Glomerular visceral epithelial cell (primary cell): ENCODE measurements around the gene KLHL35.
A peak's percentile ranks its signal among the peaks of the same experiment; 100 is the strongest.
"Not testable (repeated sequence)": the region's sequence is repeated elsewhere in the genome, so short reads cannot be mapped to it uniquely, and the experiment has no call there.

Source experiments
- DNase-seq: peaks from one replicate; pipeline ENCODE4 v3.0.0-alpha.2; 2016; ENCODE audit errors: extremely low spot score

The KLHL35 gene

GRCh38 chr11:75423721-75424120, 9.3 kb downstream of the KLHL35 start:
- DNase-seq, result no peak

DNA sequence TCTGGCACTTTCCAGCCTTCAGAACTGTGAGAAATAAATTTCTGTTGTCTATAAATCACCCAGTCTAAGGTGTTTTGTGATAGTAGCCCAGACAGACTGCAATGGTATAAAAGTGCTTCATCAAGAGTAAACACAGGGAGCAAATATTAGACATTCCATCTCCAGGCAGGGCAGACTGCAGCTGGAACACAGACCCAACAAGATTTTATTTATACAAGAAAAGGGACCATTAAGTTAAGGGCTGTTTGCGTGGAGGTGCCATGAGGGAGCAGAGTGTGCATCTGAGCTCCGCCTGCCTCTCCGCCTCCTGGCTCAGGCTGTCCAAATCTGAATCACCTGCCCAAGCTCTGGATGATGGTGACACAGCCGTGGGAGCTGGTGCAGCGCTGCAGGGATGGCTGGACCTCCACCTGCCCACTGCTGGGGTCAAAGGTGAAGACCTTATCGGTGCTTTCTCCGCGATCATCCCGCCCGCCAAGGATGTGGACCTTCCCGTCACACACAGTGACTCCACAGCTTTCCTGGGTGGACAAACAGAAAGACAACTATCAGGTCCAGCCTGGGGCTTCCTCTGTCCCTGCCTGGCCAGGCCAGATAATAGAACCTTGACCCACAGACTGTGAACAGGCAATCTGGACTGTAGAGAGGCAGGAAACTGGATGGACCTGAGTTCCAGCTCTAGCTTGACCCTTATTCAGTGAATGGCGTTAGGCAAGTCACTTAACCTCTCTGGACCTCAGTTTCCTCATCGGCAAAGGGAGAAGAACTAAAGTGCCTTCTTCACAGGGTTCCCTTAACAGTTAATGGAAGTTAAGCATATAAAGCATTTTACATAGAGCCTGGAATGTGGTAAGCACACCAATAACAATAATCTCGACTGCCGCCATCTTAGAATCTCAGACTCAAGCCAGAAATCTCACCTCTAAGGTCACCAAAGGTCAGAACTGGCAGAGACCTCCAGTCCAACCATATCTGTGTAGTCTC, 10.5 kb downstream of the KLHL35 start:
- DNase-seq, result no peak

- DNase-seq, result no peak
These were observed 11.1 kb downstream of the KLHL35 start for GRCh38 chr11:75421902-75422247.

- DNase-seq, result no peak
These were observed 11.9 kb downstream of the KLHL35 start for GRCh38 chr11:75421035-75421602.

- no peak for DNase-seq
These were observed 12.6 kb downstream of the KLHL35 start for GRCh38 chr11:75420224-75421034.

DNA sequence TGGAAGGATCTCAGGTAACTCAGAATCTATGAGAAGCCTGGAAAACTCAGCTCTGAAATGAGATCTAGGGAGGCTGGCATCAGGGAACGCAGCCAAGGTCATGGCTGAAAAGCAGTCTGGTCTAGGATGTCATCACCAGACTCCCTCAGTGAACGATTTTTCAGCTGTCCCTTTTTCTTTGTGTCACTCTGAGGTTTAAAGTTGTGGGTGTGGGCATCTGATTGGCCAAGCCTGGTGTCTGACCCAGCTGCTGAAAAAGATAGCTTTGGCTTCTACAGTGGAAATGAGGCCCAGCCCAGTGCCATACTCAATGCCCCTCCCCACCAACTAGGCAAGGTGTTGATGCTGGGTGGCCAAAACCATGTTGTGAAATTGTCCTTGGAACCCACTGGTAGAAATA, 19.1 kb downstream of the KLHL35 start:
- DNase-seq, result no peak

- not testable (repeated sequence) for DNase-seq
These were observed 19.9 kb downstream of the KLHL35 start for GRCh38 chr11:75413146-75413545.

- not testable (repeated sequence) for DNase-seq
These were observed 23.0 kb downstream of the KLHL35 start for GRCh38 chr11:75409971-75410370.

- no peak for DNase-seq
These were observed 24.1 kb downstream of the KLHL35 start for GRCh38 chr11:75408957-75409219.

DNA sequence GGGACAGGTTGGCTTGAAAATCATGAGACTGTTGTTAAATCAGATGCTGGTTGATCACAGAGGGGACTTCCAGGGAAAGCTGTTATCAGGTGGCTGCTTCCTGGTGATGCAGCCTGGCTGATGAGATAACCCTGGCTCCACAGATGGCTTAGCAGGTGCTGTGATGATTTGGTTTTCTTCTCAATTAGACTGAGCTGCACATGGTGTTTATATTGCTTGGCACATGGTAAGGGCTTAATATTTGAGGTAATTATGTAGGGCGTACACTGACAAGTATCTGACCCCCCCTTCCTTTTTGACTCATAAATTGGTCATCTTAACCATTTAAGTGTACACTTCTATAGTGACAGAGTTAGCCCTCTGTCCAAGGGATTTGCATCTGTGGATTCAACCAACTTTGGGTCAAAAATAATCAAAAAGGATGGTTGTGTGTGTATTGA, 26.6 kb downstream of the KLHL35 start:
- DNase-seq, result peak; percentile 19

- DNase-seq, result no peak
These were observed 28.9 kb downstream of the KLHL35 start for GRCh38 chr11:75403983-75404658.

DNA sequence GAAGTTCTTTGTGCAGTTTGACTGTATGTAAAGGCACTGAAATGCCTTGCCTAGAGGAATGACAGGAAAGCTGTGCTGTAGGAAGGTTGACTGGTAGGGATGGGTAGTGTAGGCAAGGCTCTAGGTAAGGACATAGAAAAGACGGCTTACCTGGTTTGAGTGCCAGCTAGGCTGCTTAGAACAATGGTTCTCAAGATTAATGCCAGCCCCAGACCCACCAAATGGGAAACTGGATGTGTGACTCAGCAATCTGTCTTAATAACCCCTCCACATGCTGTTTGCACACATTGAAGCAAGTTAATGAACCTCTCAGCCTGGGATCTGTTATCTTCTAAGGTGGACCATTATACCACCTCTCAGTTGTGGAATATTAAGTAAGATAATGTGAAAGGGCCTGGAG, 30.0 kb downstream of the KLHL35 start:
- no peak for DNase-seq

DNA sequence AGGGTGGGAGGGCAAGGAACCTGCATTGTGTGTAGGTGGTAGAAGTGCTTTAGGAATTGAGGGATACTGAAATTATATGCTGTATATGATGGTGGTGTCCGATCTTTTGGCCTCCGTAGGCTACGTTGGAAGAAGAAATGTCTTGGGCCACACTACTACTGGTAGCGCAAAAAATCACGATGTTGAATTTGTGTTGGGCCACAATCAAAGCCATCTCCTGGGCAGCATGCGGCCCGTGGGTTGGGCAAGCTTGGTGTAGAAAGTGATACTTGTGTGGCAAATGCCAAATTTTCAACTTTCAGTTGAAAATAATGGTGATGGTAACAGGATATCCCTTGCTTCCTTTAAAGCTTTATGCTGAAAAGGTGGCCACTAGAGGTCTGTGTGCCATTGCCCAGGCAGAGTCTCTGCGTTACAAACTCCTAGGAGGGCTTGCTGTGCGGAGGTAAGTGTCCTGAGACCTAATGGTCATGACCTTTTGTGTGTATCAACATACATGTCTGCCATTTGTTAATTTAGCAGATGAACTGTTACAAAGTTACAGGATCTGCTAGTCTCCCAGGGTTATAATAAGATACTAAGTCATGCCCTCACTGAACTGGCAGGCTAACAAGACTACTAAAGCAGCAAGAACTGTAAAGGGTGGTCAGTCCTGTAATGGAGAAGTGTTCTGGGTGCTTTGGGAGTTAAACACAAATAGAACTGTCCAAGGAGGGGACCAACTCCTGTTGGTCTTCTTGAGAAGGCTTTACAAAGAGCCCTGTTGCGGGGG, 30.8 kb downstream of the KLHL35 start:
- DNase-seq, result no peak

GRCh38 chr11:75400146-75400865, 32.7 kb downstream of the KLHL35 start:
- peak; percentile 21 for DNase-seq

DNA sequence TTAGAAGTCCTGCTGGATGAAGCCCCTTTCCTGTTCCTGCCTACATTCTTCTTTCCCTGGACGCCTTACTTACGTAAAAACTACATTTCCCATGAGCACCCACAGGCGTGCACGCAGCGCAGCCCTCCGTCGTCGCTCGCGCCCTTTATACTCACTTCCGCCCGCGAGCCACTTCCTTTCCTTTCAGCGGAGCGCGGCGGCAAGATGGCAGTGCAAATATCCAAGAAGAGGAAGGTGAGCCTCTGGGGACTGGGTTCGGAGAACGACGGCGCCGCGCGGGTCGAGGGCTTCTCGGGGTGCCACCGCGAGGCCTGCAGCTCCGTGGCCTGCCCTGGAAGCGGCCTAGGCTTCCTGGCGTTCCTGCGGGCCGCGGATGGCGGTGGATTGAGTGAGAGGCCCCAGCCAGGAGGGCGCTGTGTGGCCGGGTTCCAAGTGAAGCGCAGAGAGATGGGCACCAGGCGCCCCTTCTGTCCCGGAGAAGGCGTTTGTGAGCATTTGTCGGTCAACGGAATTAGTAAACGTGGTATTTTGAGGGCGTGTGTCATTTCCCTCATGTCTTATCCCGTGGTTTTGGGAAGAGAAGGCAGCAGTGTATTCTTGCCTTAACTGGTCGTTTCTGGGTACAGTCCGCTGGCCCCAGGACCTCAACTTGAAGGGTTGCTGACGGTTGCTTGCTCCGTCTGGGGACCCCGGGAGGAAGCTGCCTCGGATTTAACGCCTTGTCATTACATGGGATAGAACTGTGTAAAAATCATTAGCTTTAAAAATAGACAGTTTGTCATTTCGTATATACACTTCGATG, 33.5 kb downstream of the KLHL35 start, which contains the start of gene RPS3:
TSS of gene RPS3 (plus strand) at position 175 of the 802 bp plus-strand sequence. CDS start at position 205, 30 bp downstream.
- DNase-seq, result peak; percentile 91

DNA sequence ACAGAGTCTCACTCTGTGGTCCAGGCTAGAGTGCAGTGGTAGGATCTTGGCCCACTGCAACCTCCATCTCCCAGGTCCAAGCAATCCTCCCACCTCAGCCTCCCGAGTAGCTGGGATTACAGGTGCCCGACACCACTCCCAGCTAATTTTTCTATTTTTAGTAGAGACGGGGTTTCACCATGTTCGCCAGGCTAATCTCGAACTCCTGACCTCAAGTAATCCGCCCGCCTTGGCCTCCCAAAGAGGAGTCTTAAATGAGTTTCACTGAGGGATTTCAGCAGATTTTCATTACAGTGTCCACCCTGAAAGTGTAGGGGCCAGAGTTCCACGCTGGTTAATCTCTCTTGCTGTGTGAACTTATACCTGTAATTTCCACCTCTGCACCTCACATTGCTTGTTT, 34.1 kb downstream of the KLHL35 start:
- DNase-seq, result no peak

GRCh38 chr11:75394085-75394840, 38.7 kb downstream of the KLHL35 start:
- DNase-seq, result no peak

DNA sequence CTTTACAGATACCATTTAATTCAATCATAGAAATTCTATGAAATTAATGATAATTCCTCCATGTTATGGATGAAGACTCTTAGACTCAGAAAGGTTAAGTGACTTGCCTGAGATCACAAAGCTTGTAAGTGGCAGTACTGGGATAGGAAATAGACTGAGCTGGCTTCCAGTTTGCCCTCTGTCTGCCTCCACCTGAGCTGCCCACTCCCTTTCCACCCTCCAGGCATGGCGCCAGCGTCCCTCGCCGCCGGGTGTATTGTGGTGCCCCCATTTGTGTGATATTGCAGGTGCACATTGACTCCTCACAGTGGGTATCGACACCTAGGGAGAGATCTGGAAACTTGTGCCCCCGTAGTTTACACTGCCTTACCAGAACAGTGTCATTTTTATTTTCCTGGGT, 43.1 kb downstream of the KLHL35 start:
- no peak for DNase-seq

- no peak for DNase-seq
These were observed 43.8 kb downstream of the KLHL35 start for GRCh38 chr11:75389276-75389605.
